ENCODE data around the gene ANKRD23. TPM values are rescaled to one million over a fixed set of nuclear protein-coding genes. Genes with fewer than 3 reads are reported as not detected.
"Not testable (repeated sequence)": the region's sequence is repeated elsewhere in the genome, so short reads cannot be mapped to it uniquely, and the experiment has no call there.

ANKRD23 gene
- 1 to 10 TPM; 5.3 to 6.8 TPM for total RNA-seq
- polyA plus RNA-seq (ENCODE audit: insufficient read depth, low read depth, low replicate concordance): 7.5 TPM
- long read RNA-seq, donor 1: 0 reads
- long read RNA-seq, donor 2: 0 reads

- intact Hi-C loops (cut with DNase I; ENCODE audit: low total_unique reads): no loop called here
- Histone ChIP-seq H3K27me3 (no peaks in the 10 kb centered on the region), H3K27ac (no peak within 1 kb of the TSS), H3K36me3 (ENCODE audit: low read depth, missing control alignments) (no peaks in the 10 kb centered on the region), H3K4me3 (no peak within 1 kb of the TSS), H3K9me3 (no peaks in the 10 kb centered on the region), H3K4me1 (peaks cover 6% of the 10 kb centered on the region)
- TF ChIP-seq CTCF (IDR thresholded peaks at IDR 0.05): no peak
- no peak for TF ChIP-seq POLR2A (IDR thresholded peaks at IDR 0.05)
- no peak for DNase-seq
- WGBS, 2 donors: 90% methylated on average over 14 of the region's 14 CpGs
Measured at GRCh38 chr2:96843538-96844268, at the start of gene ANKRD23. Gene ANKRD23, minus strand, starts transcription at chr2:96844021. Its CDS starts 29 bp downstream, at chr2:96843992.

- no peak overlapping the region for H3K4me3 ChIP-seq
- no peak for TF ChIP-seq CTCF (IDR thresholded peaks at IDR 0.05)
- no peak for DNase-seq
- H3K36me3 ChIP-seq (ENCODE audit: low read depth, missing control alignments): no peaks in the 10 kb centered on the region
- intact Hi-C loops (cut with DNase I; ENCODE audit: low total_unique reads): no loop called here
- no peaks in the 10 kb centered on the region for H3K9me3 ChIP-seq
- H3K27me3 ChIP-seq: no peaks in the 10 kb centered on the region
- H3K4me1 ChIP-seq: peaks cover 25% of the 10 kb centered on the region
- no peak overlapping the region for H3K27ac ChIP-seq
- WGBS, 2 donors: 75 to 87% methylated on average over 8 to 11 of the region's 11 CpGs
Measured at GRCh38 chr2:96891591-96892333, 47.9 kb upstream of the ANKRD23 start.

- Histone ChIP-seq H3K27ac (no peak overlapping the region), H3K27me3 (no peaks in the 10 kb centered on the region), H3K9me3 (no peaks in the 10 kb centered on the region), H3K36me3 (ENCODE audit: low read depth, missing control alignments) (no peaks in the 10 kb centered on the region), H3K4me1 (peaks cover 21% of the 10 kb centered on the region), H3K4me3 (no peak overlapping the region)
- TF ChIP-seq POLR2A (IDR thresholded peaks at IDR 0.05) (no peak), CTCF (IDR thresholded peaks at IDR 0.05) (no peak)
- DNase-seq: no peak
- 60 to 74% methylated on average over 6 of the region's 6 CpGs for WGBS, 2 donors
- intact Hi-C loops (cut with DNase I; ENCODE audit: low total_unique reads): no loop called here
Measured at GRCh38 chr2:96890726-96891385, 47.0 kb upstream of the ANKRD23 start.

- 90 to 97% methylated on average over 7 of the region's 7 CpGs for WGBS, 2 donors
- Histone ChIP-seq H3K9me3 (no peaks in the 10 kb centered on the region), H3K4me3 (no peak overlapping the region), H3K4me1 (peaks cover 16% of the 10 kb centered on the region), H3K27ac (no peak overlapping the region), H3K27me3 (no peaks in the 10 kb centered on the region), H3K36me3 (ENCODE audit: low read depth, missing control alignments) (no peaks in the 10 kb centered on the region)
- intact Hi-C loops (cut with DNase I; ENCODE audit: low total_unique reads): no loop called here
- DNase-seq: no peak
- no peak for TF ChIP-seq CTCF (IDR thresholded peaks at IDR 0.05)
- no peak for TF ChIP-seq POLR2A (IDR thresholded peaks at IDR 0.05)
Measured at GRCh38 chr2:96890252-96890651, 46.4 kb upstream of the ANKRD23 start.

- intact Hi-C loops (cut with DNase I; ENCODE audit: low total_unique reads); H3K9me3 ChIP-seq; H3K4me3 ChIP-seq; H3K27me3 ChIP-seq; H3K27ac ChIP-seq; H3K36me3 ChIP-seq (ENCODE audit: low read depth, missing control alignments); DNase-seq: not testable (repeated sequence)
- 93% methylated on average over 5 of the region's 5 CpGs for WGBS, 2 donors
- H3K4me1 ChIP-seq: peaks cover 16% of the 10 kb centered on the region
Measured at GRCh38 chr2:96889502-96889901, 45.7 kb upstream of the ANKRD23 start.
